ENCODE data around the gene P2RY8. TPM values are rescaled to one million over a fixed set of nuclear protein-coding genes. Genes with fewer than 3 reads are reported as not detected.

P2RY8 gene
- total and polyA plus RNA-seq, 10 of the 15 experiments (the other 5 are each of a cell fraction or from before 2014, with no cell fraction given) = 2.0 to 64.4 (median 36.5) TPM

GRCh38 chrX:1451251-1451660 lies 85.7 kb downstream of the P2RY8 start:
- H3K27me3 ChIP-seq (replicated peaks in 1 of 2; ENCODE audit: control insufficient read depth in 2 of 2, insufficient read depth in 2 of 2, low read length in 1 of 2) = no peaks in the 10 kb centered on the region
- POLR2A ChIA-PET = no interaction called here
- peak overlapping the region; percentile 85; the same call in 1 of the 2 replicates for H3K9ac ChIP-seq (ENCODE audit: control insufficient read depth, insufficient read depth, low read length)
- 31% methylated on average over 4 of the region's 6 CpGs for WGBS (ENCODE audit: insufficient coverage, insufficient replicate concordance, low lambda C conversion rate, missing lambda C conversion rate)
- peaks cover 0 to 2% of the 10 kb centered on the region in 2 experiments; a peak in 1 of 4 replicates for H3K36me3 ChIP-seq (ENCODE audit: control insufficient read depth in 2 of 2, insufficient read depth in 2 of 2, low read length in 1 of 2)
- DNase-seq (ENCODE audit: low read depth, low spot score) (no peak), FAIRE-seq (no peak), ATAC-seq (no peak)
- SMC1A ChIA-PET (ENCODE audit: uncharacterized antibody, unreplicated experiment) = no interaction called here
- no peak overlapping the region for H3K4me2 ChIP-seq (ENCODE audit: control insufficient read depth, insufficient read depth)
- RAD21 ChIA-PET (ENCODE audit: unreplicated experiment) = no interaction called here
- H3K79me2 ChIP-seq (ENCODE audit: control insufficient read depth, insufficient read depth, low read length) = peaks cover 55% of the 10 kb centered on the region
- no TSS peak for BruUV-seq (replicated peaks)
- intact Hi-C loops (cut with micrococcal nuclease; ENCODE audit: unreplicated experiment) (loop anchor here (5.0 to 10.0 kb wide), 5 partner anchors 129 to 1244 kb away; partner anchors contain the start of genes CD99 and GTPBP6), in situ Hi-C loops (cut with MboI) (loop anchor here (10.0 to 25.0 kb wide), 2 partner anchors 1061 to 1164 kb away; partner anchors contain the start of genes DHRSX and ZBED1)
- peaks cover 13% of the 10 kb centered on the region for H3K4me1 ChIP-seq (ENCODE audit: control insufficient read depth, insufficient read depth, low read length)
- no peak overlapping the region for H2AFZ ChIP-seq (ENCODE audit: control insufficient read depth, low read depth, low read length)
- no peaks in the 10 kb centered on the region for H4K20me1 ChIP-seq (ENCODE audit: control insufficient read depth, insufficient read depth)
- no peak overlapping the region for H3K27ac ChIP-seq (ENCODE audit: control insufficient read depth, insufficient read depth)
- CTCF ChIA-PET = no interaction called here
- peaks cover 28% of the 10 kb centered on the region for H3K9me3 ChIP-seq (replicated peaks; ENCODE audit: control insufficient read depth, insufficient read depth, low read length)
- H3K4me3 ChIP-seq = peak overlapping the region; percentile 95; the same call in 1 of the 2 replicates
- TF ChIP-seq SMAD1 (IDR thresholded peaks at IDR 0.05; ENCODE audit: low read depth, partially characterized antibody) (no peak), NBN (IDR thresholded peaks at IDR 0.05) (no peak), ZBTB11 (CRISPR knock-in tag; IDR thresholded peaks at IDR 0.05) (no peak), CUX1 (IDR thresholded peaks at IDR 0.05; ENCODE audit: insufficient replicate concordance, low read depth, low read length) (no peak), E2F4 (IDR thresholded peaks at IDR 0.05; ENCODE audit: low read depth, low read length) (no peak), E4F1 (IDR thresholded peaks at IDR 0.05; ENCODE audit: borderline replicate concordance, partially characterized antibody) (no peak), MXI1 (IDR thresholded peaks at IDR 0.05; ENCODE audit: low read depth, low read length) (no peak), ZZZ3 (IDR thresholded peaks at IDR 0.05; ENCODE audit: control insufficient read depth, insufficient read length, low read depth) (no peak)
